KBM-7 (cell line): ENCODE results near the gene NEIL3.
"Not testable (repeated sequence)": the region's sequence is repeated elsewhere in the genome, so short reads cannot be mapped to it uniquely, and the experiment has no call there.

Experiments
- DNase-seq: peaks from one replicate; pipeline ENCODE4 v3.0.0-alpha.2; 2015
- in situ Hi-C: fragments of 300-500 bp; cut with MboI; formaldehyde crosslinking; loops from 2 replicates; pipeline ENCODE4 v1.14.3; 2020; ENCODE audit warnings: low sequenced_read_pairs, low pct_unique_long_range_greater_than_20kb, mixed read lengths

NEIL3 gene

DNA sequence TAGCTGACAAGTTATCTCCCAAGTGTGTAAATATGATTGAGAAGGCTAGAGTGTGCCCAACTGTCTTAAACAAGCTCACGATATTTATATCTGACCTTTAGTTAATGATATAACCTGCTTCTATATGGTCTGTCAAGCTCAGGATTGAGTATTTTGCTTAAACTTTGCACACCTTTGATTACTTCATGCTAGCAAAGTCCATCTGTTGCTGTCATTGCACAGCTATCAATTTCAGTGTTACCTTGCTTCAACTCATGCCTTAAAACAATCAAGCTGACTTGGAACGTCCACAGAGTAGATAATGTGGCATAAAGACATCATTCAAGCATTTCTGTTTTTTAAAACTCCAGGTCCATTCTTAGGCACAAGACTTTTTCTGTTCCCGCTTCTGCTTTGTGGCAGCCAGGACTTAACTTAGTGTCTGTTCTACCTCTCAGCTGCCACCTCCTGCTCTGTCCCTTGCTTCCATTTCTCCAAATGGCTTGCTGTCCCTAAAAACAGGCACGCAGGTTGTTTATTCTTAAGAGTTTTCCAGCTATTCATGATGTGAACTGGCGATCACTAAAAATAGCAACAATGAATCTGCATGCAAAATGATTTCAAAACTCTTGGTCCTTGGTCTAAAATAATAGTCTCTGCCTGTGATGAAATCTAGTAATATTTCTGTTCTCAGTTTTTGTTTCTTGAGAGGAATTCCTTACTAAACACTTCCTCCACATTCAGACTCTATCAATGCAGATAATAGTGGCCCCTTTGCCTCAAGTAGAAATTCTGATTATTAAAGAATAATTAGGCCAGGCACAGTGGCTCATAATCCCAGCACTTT, 16.3 kb upstream of the NEIL3 start:
- in situ Hi-C loops: no loop called here
- no peak for DNase-seq

GRCh38 chr4:177297785-177298391, 11.8 kb upstream of the NEIL3 start:
- no peak for DNase-seq
- in situ Hi-C loops: no loop called here

GRCh38 chr4:177301126-177301639, 8.5 kb upstream of the NEIL3 start:
- in situ Hi-C loops: no loop called here
- DNase-seq: peak; percentile 24

DNA sequence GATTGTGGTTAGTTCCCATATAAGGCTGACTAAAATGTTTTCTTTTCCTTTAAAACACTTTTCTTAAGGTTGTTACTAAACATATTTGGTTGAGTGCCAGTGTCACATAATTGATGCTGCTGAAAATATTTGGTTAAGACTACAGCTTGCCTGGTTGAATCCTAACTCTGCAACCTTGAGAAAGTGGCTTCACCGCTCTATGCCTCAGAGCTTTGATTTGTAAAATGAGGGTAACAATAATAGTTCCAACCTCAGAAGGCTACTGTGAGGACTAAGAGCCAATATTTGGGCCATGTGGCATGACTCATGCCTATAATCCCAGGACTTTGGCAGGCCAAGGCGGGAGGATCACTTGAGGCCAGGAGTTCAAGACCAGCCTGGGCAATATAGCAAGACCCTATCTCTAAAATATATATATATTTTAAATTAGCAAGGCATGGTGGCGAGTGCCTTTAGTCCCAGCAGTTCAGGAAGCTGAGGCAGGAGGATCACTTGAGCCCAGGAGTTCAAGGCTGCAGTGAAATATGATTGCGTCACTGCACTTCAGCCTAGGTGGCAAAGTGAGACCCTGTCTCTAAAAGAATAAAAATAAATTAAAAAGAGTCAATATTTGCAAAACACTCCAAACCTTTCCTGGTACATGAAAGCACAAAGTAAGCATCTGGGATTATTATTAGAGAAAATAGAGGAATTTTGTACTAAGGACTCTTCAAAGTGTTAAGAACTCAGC, 7.1 kb upstream of the NEIL3 start:
- in situ Hi-C loops: no loop called here
- DNase-seq: no peak

GRCh38 chr4:177304094-177304493, 5.6 kb upstream of the NEIL3 start:
- no peak for DNase-seq
- in situ Hi-C loops: no loop called here

DNA sequence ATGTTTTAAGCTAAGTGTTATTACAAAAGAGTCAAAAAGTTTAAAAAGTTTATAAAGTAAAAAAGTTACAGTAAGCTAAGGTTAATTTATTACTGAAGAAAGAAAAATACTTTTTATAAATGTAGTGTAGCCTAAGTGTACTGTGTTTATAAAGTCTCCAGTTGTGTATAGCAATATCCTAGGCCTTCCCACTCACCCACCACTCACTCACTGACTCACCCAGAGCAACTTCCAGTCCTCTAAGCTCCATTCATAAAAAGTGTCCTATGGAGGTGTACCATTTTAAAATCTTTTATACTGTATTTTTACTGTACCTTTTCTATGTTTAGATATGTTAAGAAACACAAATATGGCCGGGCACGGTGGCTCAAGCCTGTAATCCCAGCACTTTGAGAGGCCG, 4.8 kb upstream of the NEIL3 start:
- in situ Hi-C loops, DNase-seq: not testable (repeated sequence)

DNA sequence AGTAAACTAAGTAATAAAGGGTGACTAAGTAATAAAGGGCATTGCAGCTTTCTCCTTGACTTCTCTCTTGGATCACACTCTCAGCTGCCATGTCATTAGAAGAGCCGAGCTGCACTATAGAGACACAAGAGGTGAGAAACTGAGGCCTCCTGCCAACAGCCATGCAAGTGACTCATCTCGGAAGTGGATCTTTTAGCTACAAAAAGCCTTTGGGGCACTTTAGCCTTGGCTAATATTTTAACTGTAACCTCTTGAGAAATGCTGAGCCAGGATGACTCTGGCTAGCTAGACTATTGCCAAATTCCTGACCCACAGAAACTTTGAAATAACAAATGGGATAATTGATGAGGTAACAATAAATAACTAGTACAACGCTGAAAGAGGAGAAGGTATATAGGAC, 1.5 kb upstream of the NEIL3 start:
- DNase-seq: no peak

DNA sequence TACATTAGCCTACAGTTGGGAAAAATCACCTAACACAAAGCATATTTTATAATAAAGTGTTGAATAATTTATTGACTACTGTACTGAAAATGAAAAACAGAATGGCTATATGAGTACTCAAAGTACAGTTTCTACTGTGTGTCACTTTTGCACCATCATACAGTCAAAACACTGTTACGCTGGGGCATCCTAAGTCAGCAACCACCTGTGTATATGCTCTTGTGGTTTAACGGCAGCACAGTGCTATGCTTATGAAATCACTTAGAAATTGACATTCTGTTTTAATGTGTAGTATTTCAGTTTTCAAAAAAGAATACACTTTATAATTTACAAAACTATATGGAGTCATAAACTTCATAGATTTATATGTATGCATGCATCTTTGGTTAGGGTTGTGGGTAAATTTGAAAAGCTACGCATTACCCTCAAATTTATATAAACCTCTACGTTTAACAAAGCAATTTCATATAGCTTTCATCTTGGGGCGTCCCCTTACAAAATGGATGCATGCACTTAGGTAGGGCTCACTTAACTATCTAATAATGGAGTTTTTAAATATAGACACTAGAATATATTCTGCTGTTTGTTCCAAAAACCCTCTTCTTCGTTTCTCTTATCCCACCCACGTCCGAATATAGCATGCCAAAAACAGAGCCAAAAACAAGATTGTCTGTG, 690 bp upstream of the NEIL3 start:
- DNase-seq: no peak
- in situ Hi-C loops: no loop called here

More for the DNA sequence above, 1.5 kb upstream of the NEIL3 start:
- in situ Hi-C loops: no loop called here

GRCh38 chr4:177311589-177311988, 1.9 kb downstream of the NEIL3 start:
- DNase-seq: no peak

DNA sequence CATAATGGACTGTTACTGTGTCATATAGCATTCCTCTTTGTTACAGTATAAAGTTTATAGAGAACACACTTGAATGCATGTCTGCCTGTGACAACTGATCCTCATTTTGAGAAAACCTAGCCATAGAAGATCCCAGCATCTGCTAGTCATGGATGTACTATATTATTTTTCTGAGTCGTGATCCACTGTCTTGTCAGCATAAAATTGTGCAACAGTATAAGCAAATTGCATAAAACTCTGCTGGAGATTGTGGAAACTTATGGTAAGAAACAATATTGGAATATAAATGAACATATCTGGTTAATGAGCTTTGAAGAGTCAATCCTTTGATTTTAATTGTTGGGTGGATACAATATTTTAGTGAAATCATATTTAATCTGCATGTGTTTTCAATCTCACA, 3.6 kb downstream of the NEIL3 start:
- in situ Hi-C loops: no loop called here
- no peak for DNase-seq

More at GRCh38 chr4:177311589-177311988, 1.9 kb downstream of the NEIL3 start:
- in situ Hi-C loops: no loop called here

DNA sequence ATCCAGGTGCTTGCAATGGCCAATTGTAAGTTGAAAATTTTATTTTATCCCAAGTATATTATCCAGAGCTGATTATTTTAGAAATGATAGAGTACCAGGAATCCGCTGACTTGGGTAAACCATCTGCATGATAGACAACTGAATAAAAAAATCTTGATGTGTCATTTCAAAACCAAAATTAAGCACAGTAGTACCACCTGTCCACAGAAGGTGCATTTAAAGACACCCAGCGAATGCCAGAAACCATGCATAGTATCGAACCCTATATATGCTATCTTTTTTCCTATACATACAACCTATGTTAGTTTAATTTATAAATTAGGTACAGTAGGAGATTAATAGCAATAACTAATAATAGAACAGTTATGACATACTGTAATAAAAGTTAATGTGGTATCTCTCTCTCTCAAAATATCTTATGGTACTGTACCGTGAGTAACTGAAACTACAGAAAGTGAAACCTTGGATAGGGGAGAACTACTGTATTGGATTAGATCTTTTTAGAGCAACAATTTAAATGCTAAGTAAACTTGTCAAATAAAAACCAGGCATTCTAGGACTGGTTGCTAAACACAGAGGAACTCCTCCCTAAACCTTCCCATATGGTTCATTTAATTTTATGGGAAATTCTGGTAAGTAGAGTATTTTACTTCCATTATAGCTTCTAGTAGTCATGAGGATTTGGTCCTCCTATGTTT, 6.2 kb downstream of the NEIL3 start:
- DNase-seq: no peak
- in situ Hi-C loops: no loop called here

- in situ Hi-C loops: no loop called here
- no peak for DNase-seq
These were observed 11.0 kb downstream of the NEIL3 start for GRCh38 chr4:177320721-177321120.

DNA sequence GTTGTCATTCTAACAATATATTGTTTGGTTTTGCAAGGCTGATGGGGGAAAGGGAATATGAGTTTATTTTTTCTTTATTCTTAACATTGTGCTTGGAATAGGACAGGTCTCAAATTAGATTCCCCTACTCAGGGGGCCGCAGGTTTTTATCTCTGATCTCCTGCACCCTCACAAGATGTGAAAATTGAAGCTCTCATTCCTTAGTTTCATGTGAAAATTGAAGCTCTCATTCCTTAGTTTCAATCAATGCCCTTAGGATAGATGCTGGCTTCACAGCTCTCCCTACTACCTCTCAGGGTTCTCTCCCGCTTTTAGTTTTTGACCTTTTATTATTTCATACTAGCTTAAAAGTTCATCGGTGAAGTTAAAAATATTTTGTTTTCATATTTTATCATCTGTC, 12.0 kb downstream of the NEIL3 start:
- no peak for DNase-seq
- in situ Hi-C loops: no loop called here

DNA sequence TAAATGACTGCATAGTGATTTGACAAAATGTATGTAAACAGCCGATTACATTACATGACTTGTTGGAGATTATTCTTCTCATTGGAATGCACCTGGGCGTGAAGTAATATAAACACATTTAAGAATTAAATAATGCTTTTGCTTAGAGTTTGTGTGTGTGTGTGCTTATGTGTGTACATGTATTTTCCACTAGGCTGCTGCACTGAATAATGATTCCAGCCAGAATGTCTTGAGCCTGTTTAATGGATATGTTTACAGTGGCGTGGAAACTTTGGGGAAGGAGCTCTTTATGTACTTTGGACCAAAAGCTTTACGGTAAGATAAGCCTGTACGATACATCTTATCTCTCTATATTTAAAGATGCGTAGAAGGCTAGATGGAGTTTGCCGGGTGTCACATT, 12.6 kb downstream of the NEIL3 start:
- DNase-seq: no peak
- in situ Hi-C loops: no loop called here

- no peak for DNase-seq
- in situ Hi-C loops: no loop called here
These were observed 13.2 kb downstream of the NEIL3 start for GRCh38 chr4:177322881-177323280.

- DNase-seq: no peak
- in situ Hi-C loops: no loop called here
These were observed 13.7 kb downstream of the NEIL3 start for GRCh38 chr4:177323416-177323815.

GRCh38 chr4:177332119-177332518, 22.4 kb downstream of the NEIL3 start:
- in situ Hi-C loops: no loop called here
- no peak for DNase-seq

GRCh38 chr4:177339477-177340374, 30.1 kb downstream of the NEIL3 start:
- peak; percentile 57 for DNase-seq
- in situ Hi-C loops: no loop called here
